Cortex of kidney (tissue), 1 donor: ENCODE results near the gene STAC.

Source experiments
- DNase-seq: peaks from one replicate; lab custom pipeline; 2025; lab: John Stamatoyannopoulos, UW

Gene STAC

GRCh38 chr3:36380221-36381031 is at the start of gene STAC:
TSS of gene STAC (plus strand) at chr3:36380504. CDS start at chr3:36380644, 140 bp downstream.
- DNase-seq: peak; percentile 14

GRCh38 chr3:36332139-36332538 is 48.2 kb upstream of the STAC start:
- DNase-seq: no peak

- no peak for DNase-seq
Measured at GRCh38 chr3:36362216-36362615, 18.1 kb upstream of the STAC start.

GRCh38 chr3:36362973-36363372 is 17.3 kb upstream of the STAC start:
- no peak for DNase-seq

- DNase-seq: no peak
Measured at GRCh38 chr3:36364260-36364659, 16.0 kb upstream of the STAC start.

GRCh38 chr3:36365829-36366228 is 14.5 kb upstream of the STAC start:
- no peak for DNase-seq

GRCh38 chr3:36366308-36366707 is 14.0 kb upstream of the STAC start:
- no peak for DNase-seq

GRCh38 chr3:36367912-36368573 is 12.3 kb upstream of the STAC start:
- no peak for DNase-seq

DNA sequence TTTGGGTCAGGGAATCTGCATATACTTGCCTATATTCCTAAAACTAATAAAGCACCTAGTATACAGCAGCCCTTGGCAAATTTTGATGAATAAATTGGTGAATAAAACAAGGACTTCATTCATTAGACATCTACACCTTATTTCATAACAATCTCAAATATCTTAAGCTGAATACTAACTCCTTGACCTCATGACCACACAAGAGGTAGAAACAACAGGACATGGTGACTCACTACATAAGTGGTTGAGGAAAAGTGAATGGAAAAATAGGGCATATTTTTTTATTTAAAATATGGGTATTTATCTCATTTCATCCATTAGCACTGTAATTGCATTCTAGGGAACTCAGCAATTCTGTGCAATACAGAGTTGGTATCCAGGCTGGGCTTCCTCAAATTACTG is 7.8 kb upstream of the STAC start:
- DNase-seq: no peak

- DNase-seq: no peak
Measured at GRCh38 chr3:36373084-36373483, 7.2 kb upstream of the STAC start.

- DNase-seq: no peak
Measured at GRCh38 chr3:36373666-36374065, 6.6 kb upstream of the STAC start.

DNA sequence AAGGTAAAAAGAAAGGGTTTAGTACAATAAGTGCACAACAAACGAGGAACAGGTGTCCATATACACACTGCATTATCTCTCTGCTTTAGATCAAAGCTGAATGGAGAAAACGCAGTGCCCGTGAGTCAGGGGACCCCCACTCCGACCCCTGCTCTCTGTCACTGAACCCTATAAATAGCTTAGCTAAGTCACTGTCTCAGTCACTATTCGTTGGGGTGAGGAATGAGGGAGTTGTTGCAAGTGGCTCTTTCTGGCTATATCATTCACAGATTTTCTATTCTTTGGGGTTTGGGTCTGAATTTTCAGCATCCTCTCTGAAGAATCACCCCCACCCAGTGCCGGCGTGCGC is 458 bp upstream of the STAC start:
- DNase-seq: no peak

DNA sequence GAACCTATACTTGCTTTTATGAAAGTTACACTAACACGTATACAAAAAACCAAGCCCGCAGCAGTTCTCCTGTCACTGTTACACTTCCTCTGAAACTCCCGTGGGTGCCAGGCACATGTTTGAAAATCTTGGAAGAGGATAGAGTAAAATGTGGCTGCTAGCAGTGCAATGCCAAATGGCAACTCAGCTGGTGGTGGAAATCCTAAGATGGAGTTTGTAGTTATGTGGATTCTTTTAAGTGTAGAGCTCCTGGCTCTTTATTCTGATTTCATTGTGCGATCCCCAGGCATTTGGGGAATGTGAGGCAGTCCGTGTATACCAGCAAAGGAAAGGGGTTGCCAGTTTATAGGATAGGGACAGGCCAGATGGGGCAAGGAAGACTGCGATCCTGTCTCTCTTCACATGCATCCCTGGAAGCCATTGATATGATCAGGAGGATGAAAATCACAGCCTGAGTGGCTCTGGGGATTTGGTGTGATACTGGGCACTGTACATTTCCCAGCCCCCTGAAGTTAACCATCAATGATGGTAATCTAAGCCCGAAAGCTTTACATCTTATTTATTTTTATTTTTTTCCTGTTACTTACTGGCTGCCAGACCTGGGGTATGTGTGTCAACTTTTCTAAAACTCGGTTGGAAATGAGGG is 1.1 kb downstream of the STAC start:
- no peak for DNase-seq

- no peak for DNase-seq
Measured at GRCh38 chr3:36393563-36393962, 13.3 kb downstream of the STAC start.

- no peak for DNase-seq
Measured at GRCh38 chr3:36394176-36394575, 13.9 kb downstream of the STAC start.

DNA sequence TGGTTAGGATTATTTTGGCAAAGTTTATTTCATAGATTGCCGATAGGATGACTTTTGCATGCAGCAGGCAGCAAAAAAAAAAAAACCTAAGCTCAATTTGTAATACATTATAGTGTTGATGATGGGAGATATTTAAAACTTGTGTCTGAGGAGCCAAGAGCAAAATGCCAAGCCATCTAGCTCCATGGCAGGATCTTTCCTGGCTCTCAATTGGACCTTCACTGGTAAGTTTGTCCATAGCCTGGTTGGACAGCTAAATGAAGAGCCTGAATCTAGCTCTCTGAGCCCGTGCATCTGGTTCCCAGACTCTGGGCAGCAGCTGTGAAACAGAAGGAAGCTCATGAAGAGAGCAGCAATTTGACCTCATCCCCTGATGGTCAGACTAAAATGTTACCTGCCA is 17.5 kb downstream of the STAC start:
- no peak for DNase-seq

- no peak for DNase-seq
Measured at GRCh38 chr3:36399933-36400332, 19.6 kb downstream of the STAC start.

DNA sequence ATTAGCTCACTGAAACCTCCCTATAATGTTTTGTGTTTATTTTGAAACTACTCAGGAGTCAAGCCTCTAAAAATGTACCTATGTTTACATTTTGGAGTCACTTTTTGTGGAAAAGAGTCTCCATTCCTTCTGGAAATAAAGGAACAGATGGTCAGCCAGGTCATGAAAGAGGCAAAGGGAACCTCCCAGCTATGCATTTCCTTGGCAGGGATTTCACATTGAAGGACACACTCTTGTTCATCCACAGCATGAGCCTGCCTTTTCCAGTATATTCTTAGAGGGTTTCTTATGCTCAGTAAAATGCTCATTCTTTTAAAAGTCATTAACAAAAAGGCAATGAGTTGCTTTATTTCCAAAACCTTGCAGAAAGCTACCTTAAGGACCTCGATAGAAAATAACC is 20.8 kb downstream of the STAC start:
- DNase-seq: no peak

DNA sequence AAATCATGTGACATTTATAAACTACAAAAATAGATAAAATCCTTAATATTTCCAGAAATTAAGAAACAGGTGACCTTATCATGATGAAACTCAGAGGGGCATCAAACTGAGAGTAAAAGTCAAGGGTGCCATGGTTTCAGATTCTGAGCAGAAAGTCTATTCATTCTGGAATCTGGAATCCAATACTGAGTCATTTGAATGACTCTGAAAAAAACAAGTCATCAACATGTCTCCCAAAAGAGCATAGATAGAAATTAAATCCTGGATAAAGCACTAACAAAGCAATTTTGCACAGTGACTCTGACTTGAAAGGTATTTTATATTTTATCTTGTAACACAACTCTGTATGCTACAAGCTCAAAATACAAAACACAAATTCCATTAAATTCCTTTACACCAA is 23.4 kb downstream of the STAC start:
- DNase-seq: no peak

DNA sequence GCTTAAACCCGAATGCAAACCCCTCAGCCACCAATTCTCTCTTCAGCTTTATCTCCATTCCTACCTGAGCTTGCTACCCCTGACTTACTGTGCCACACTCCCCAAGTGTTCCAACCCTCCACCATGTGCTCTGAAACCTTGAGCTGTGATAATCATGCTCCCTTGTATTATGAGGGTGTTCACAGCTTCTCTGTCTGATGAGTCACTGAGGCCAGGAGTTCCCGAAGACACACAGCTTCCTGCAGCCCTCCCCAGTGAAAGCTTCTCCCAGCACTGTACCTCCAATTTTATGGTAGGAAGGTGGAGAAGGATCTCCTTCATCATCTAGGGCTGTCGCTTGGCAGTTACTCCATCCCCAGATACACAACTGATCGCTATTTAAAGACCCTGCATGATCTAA is 24.9 kb downstream of the STAC start:
- no peak for DNase-seq

GRCh38 chr3:36408146-36408545 is 27.8 kb downstream of the STAC start:
- no peak for DNase-seq

GRCh38 chr3:36409862-36410261 is 29.6 kb downstream of the STAC start:
- DNase-seq: no peak

- DNase-seq: no peak
Measured at GRCh38 chr3:36411587-36411986, 31.3 kb downstream of the STAC start.
